Bronchial smooth muscle cell (primary cell): Measurements from ENCODE around the gene ARHGEF1. TPM values are rescaled to one million over a fixed set of nuclear protein-coding genes. Genes with fewer than 3 reads are reported as not detected.

Source experiments
- total RNA-seq: library from RNA; depleted of rRNA; stranded (reverse); fragments of >200 nt; gene quantifications from 2 replicates; pipeline ENCODE4 v1.2.1, GENCODE V29; 2014

Gene ARHGEF1
- total RNA-seq, result 16.0 and 23.3 TPM in 2 replicates

GRCh38 chr19:41882568-41883462, at the start of gene ARHGEF1:
Gene ARHGEF1, plus strand, starts transcription at chr19:41883184. Its CDS starts 4,899 bp downstream, at chr19:41888083.

GRCh38 chr19:41844601-41845000, 38.4 kb upstream of the ARHGEF1 start, which contains the start of gene LYPD4:
Gene LYPD4, minus strand, starts transcription at chr19:41844683. Its CDS starts 5,398 bp downstream, at chr19:41839285.

GRCh38 chr19:41845001-41845050, 38.2 kb upstream of the ARHGEF1 start, which contains the start of gene DMRTC2:
Gene DMRTC2, plus strand, starts transcription at chr19:41845042. Its CDS starts 2,387 bp downstream, at chr19:41847429.

GRCh38 chr19:41859618-41860418, 23.2 kb upstream of the ARHGEF1 start, which contains the start of gene RPS19:
Gene RPS19, plus strand, starts transcription at chr19:41860255. Its CDS starts 520 bp downstream, at chr19:41860775.

GRCh38 chr19:41876847-41877832, 5.8 kb upstream of the ARHGEF1 start, which contains the start of gene CD79A:
Gene CD79A, plus strand, starts transcription at chr19:41877279. Its CDS starts 26 bp downstream, at chr19:41877305.

GRCh38 chr19:41928221-41928683, 45.3 kb downstream of the ARHGEF1 start, which contains the start of gene ERFL:
Gene ERFL, minus strand, starts transcription at chr19:41928449. Its CDS starts 15,530 bp downstream, at chr19:41912919.

Other genes starting within 250 kb of the ARHGEF1 start
- gene CEACAM7, start 194.9 kb upstream of the ARHGEF1 start, total RNA-seq, result not detected in 2 replicates
- gene CEACAM5, start 174.6 kb upstream of the ARHGEF1 start, total RNA-seq, result not detected in 2 replicates
- gene CEACAM6, start 127.7 kb upstream of the ARHGEF1 start, total RNA-seq, result not detected in 2 replicates
- gene CEACAM3, start 86.6 kb upstream of the ARHGEF1 start, total RNA-seq, result not detected in 2 replicates
- gene LYPD4, start 38.5 kb upstream of the ARHGEF1 start, total RNA-seq, result not detected in 2 replicates
- not detected in 2 replicates for gene DMRTC2, start 38.1 kb upstream of the ARHGEF1 start, total RNA-seq
- 2,260 and 3,929 TPM in 2 replicates for gene RPS19, start 22.9 kb upstream of the ARHGEF1 start, total RNA-seq
- gene CD79A, start 5.9 kb upstream of the ARHGEF1 start, total RNA-seq, result not detected in 2 replicates
- gene ERFL, start 45.3 kb downstream of the ARHGEF1 start, total RNA-seq, result 0.16 TPM in 1 of 2 replicates, not detected in the other
- 323 and 382 TPM in 2 replicates for gene RABAC1, start 76.1 kb downstream of the ARHGEF1 start, total RNA-seq
- under 0.01 TPM in 1 of 2 replicates, not detected in the other for gene ATP1A3, start 111.0 kb downstream of the ARHGEF1 start, total RNA-seq
- gene GRIK5, start 187.0 kb downstream of the ARHGEF1 start, total RNA-seq, result 0.09 TPM in 1 of 2 replicates, not detected in the other
- 6.6 and 8.3 TPM in 2 replicates for gene ZNF574, start 193.0 kb downstream of the ARHGEF1 start, total RNA-seq
- 0.32 TPM in 1 of 2 replicates, not detected in the other for gene POU2F2, start 249.3 kb downstream of the ARHGEF1 start, total RNA-seq